GM12878 (cell line): ENCODE data around the gene SEPHS2. TPM values are rescaled to one million over a fixed set of nuclear protein-coding genes. Genes with fewer than 3 reads are reported as not detected.

Experiments
- ASH2L ChIP-seq: fragments of 300-600, 200-600 bp; sonication (generic); IDR thresholded peaks from 2 replicates; pipeline ENCODE4 v1.6.1; 2017; ENCODE audit warnings: low read depth, mild to moderate bottlenecking, borderline replicate concordance
- CHD4 ChIP-seq: fragments of 200-600 bp; sonication (generic); IDR thresholded peaks from 2 replicates; pipeline ENCODE4 v1.6.1; 2016; ENCODE audit warnings: mild to moderate bottlenecking
- DPF2 ChIP-seq: fragments of 450-650 bp; IDR thresholded peaks from 2 replicates; pipeline ENCODE4 v1.6.1; 2017; ENCODE audit warnings: mild to moderate bottlenecking
- FOXM1 ChIP-seq: IDR thresholded peaks from 2 replicates; pipeline ENCODE4 v1.6.1; 2012; ENCODE audit warnings: low read depth, mild to moderate bottlenecking, inconsistent platforms, low read length, moderate library complexity
- GATAD2B ChIP-seq: fragments of 450-650 bp; conservative IDR thresholded peaks from 2 replicates; pipeline ENCODE4 v1.6.1; 2017; ENCODE audit warnings: low read depth, mild to moderate bottlenecking, moderate library complexity
- IKZF1 ChIP-seq: fragments of 450-650 bp; conservative IDR thresholded peaks from 2 replicates; pipeline ENCODE4 v1.6.1; 2017; ENCODE audit warnings: antibody characterized with exemption, mild to moderate bottlenecking
- IRF4 ChIP-seq: IDR thresholded peaks from 2 replicates; pipeline ENCODE4 v1.6.1; 2011; ENCODE audit warnings: low read depth, low read length
- IRF5 ChIP-seq: fragments of 450-650 bp; IDR thresholded peaks from 2 replicates; pipeline ENCODE4 v1.6.1; 2017; ENCODE audit warnings: borderline replicate concordance
- LARP7 ChIP-seq: fragments of 450-650 bp; IDR thresholded peaks from 2 replicates; pipeline ENCODE4 v1.6.1; 2017; ENCODE audit warnings: mild to moderate bottlenecking
- MXI1 ChIP-seq: fragments of 150-350 bp; IDR thresholded peaks from 2 replicates; pipeline ENCODE4 v1.6.1; 2011; ENCODE audit warnings: low read depth, mild to moderate bottlenecking, inconsistent platforms, low read length, improper control_type of control experiment
- NFYB ChIP-seq: IDR thresholded peaks from 2 replicates; pipeline ENCODE4 v1.6.1; 2011; ENCODE audit warnings: low read depth, mild to moderate bottlenecking, low read length, improper control_type of control experiment, moderate library complexity; ENCODE audit not compliant: insufficient read depth
- RUNX3 ChIP-seq: IDR thresholded peaks from 2 replicates; pipeline ENCODE4 v1.6.1; 2012; ENCODE audit warnings: low read length, inconsistent platforms
- SMAD1 ChIP-seq: fragments of 450-650 bp; IDR thresholded peaks from 2 replicates; pipeline ENCODE4 v1.6.1; 2018; ENCODE audit warnings: mild to moderate bottlenecking, low read depth; ENCODE audit not compliant: partially characterized antibody
- SMAD5 ChIP-seq: IDR thresholded peaks from 2 replicates; pipeline ENCODE4 v1.6.1; 2016; ENCODE audit warnings: antibody characterized with exemption, low read depth
- STAT3 ChIP-seq: IDR thresholded peaks from 2 replicates; pipeline ENCODE4 v1.6.1; 2011; ENCODE audit warnings: low read depth, low read length, improper control_type of control experiment
- TCF7 ChIP-seq: IDR thresholded peaks from 2 replicates; pipeline ENCODE4 v1.6.1; 2014; ENCODE audit warnings: antibody characterized with exemption, borderline replicate concordance
- ZBTB40 ChIP-seq: fragments of 450-650 bp; IDR thresholded peaks from 2 replicates; pipeline ENCODE4 v1.6.1; 2016; ENCODE audit warnings: mild to moderate bottlenecking, moderate library complexity, borderline replicate concordance
- ZNF384 ChIP-seq: IDR thresholded peaks from 2 replicates; pipeline ENCODE4 v1.6.1; 2012; ENCODE audit warnings: low read depth, mild to moderate bottlenecking, low read length, improper control_type of control experiment, borderline replicate concordance
- polyA plus RNA-seq, 11 experiments: library from polyadenylated mRNA; depleted of rRNA in 4 of 11; unstranded in 6 of 11; stranded (reverse) in 5 of 11; fragments of >200 nt; fragmentation: Nextera tagmentation in 4 of 11; fragmentation: Illumina TruSeq in 1 of 11; extraction: Ambion mirVana in 4 of 11; extraction: Trizol in 1 of 11; gene quantifications; 1 replicate in 1 of 11; 2 replicates in 10 of 11; pipeline versions ENCODE4 v1.2.1 to v1.2.3, GENCODE V29; 2011 to 2016; ENCODE audit warnings: inconsistent platforms in 2 of 11, missing spikeins in 2 of 11, low read depth in 1 of 11
- total RNA-seq, 4 experiments: library from RNA; depleted of rRNA in 3 of 4; stranded (reverse); fragments of >200 nt in 3 of 4; fragmentation: Illumina TruSeq in 1 of 4; extraction: Trizol in 1 of 4; gene quantifications; 2 replicates each; pipeline versions ENCODE4 v1.2.1 to v1.2.3, GENCODE V29; 2013 to 2021
- TF ChIP-seq, protein P1 (sequence below): IDR thresholded peaks from 2 replicates; pipeline ENCODE4 v1.6.1; 2012; ENCODE audit warnings: low read depth, low read length, improper control_type of control experiment
- TF ChIP-seq, protein P2 (sequence below): fragments of 450-650 bp; IDR thresholded peaks from 2 replicates; pipeline ENCODE4 v1.6.1; 2017; ENCODE audit warnings: mild to moderate bottlenecking
- TF ChIP-seq, protein P3 (sequence below): fragments of 450-650 bp; IDR thresholded peaks from 2 replicates; pipeline ENCODE4 v1.6.1; 2016; ENCODE audit warnings: mild to moderate bottlenecking

Gene SEPHS2
- total and polyA plus RNA-seq, 10 of the 15 experiments (the other 5 are each of a cell fraction or from before 2014, with no cell fraction given) = 21.6 to 99.8 (median 72.9) TPM

GRCh38 chr16:30395155-30395991 is 50.3 kb downstream of the SEPHS2 start, which contains the start of gene ZNF48 (continued):
- TF ChIP-seq, protein P1, sequence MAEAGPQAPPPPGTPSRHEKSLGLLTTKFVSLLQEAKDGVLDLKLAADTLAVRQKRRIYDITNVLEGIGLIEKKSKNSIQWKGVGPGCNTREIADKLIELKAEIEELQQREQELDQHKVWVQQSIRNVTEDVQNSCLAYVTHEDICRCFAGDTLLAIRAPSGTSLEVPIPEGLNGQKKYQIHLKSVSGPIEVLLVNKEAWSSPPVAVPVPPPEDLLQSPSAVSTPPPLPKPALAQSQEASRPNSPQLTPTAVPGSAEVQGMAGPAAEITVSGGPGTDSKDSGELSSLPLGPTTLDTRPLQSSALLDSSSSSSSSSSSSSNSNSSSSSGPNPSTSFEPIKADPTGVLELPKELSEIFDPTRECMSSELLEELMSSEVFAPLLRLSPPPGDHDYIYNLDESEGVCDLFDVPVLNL = no peak
- TF ChIP-seq CHD4 = no peak
- TF ChIP-seq SMAD5 = no peak
- peak; percentile 89; the same call in 1 of the 2 replicates for TF ChIP-seq DPF2
- TF ChIP-seq RUNX3 = peak; percentile 53; the same call in 1 of the 2 replicates
- TF ChIP-seq NFYB = no peak
- TF ChIP-seq MXI1 = peak; percentile 62; the same call in 1 of the 2 replicates
- TF ChIP-seq, protein P2, sequence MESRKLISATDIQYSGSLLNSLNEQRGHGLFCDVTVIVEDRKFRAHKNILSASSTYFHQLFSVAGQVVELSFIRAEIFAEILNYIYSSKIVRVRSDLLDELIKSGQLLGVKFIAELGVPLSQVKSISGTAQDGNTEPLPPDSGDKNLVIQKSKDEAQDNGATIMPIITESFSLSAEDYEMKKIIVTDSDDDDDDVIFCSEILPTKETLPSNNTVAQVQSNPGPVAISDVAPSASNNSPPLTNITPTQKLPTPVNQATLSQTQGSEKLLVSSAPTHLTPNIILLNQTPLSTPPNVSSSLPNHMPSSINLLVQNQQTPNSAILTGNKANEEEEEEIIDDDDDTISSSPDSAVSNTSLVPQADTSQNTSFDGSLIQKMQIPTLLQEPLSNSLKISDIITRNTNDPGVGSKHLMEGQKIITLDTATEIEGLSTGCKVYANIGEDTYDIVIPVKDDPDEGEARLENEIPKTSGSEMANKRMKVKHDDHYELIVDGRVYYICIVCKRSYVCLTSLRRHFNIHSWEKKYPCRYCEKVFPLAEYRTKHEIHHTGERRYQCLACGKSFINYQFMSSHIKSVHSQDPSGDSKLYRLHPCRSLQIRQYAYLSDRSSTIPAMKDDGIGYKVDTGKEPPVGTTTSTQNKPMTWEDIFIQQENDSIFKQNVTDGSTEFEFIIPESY = no peak
- peak; percentile 69 for TF ChIP-seq ZBTB40
- no peak for TF ChIP-seq IRF5
- no peak for TF ChIP-seq FOXM1
- TF ChIP-seq IKZF1 = peak; percentile 94
- TF ChIP-seq, protein P3, sequence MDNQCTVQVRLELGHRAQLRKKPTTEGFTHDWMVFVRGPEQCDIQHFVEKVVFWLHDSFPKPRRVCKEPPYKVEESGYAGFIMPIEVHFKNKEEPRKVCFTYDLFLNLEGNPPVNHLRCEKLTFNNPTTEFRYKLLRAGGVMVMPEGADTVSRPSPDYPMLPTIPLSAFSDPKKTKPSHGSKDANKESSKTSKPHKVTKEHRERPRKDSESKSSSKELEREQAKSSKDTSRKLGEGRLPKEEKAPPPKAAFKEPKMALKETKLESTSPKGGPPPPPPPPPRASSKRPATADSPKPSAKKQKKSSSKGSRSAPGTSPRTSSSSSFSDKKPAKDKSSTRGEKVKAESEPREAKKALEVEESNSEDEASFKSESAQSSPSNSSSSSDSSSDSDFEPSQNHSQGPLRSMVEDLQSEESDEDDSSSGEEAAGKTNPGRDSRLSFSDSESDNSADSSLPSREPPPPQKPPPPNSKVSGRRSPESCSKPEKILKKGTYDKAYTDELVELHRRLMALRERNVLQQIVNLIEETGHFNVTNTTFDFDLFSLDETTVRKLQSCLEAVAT = no peak
- no peak for TF ChIP-seq ASH2L
- no peak for TF ChIP-seq SMAD1
- TF ChIP-seq STAT3 = no peak
- TF ChIP-seq IRF4 = no peak
- no peak for TF ChIP-seq ZNF384
- TF ChIP-seq TCF7 = no peak
- TF ChIP-seq GATAD2B = peak; percentile 98
- TF ChIP-seq LARP7 = peak; percentile 94
